K562 (cell line): ENCODE data around the gene MVK. TPM values are rescaled to one million over a fixed set of nuclear protein-coding genes. Genes with fewer than 3 reads are reported as not detected.

Experiments
- DDX20 ChIP-seq: fragments of 450-650 bp; IDR thresholded peaks from 2 replicates; pipeline ENCODE4 v1.6.1; 2016; ENCODE audit warnings: missing genetic modification characterization, low read depth, mild to moderate bottlenecking, missing compliant biosample characterization, moderate library complexity
- EGR1 ChIP-seq: fragments of 450-650 bp; conservative IDR thresholded peaks from 2 replicates; pipeline ENCODE4 v1.6.1; 2017; ENCODE audit warnings: mild to moderate bottlenecking
- GTF2E2 ChIP-seq: fragments of 200-800 bp; sonication (Bioruptor generic); IDR thresholded peaks from 2 replicates; pipeline ENCODE4 v1.6.1; 2016; ENCODE audit warnings: missing genetic modification characterization, missing compliant biosample characterization
- HDAC2 ChIP-seq: fragments of 450-650 bp; IDR thresholded peaks from 2 replicates; pipeline ENCODE4 v1.6.1; 2016; ENCODE audit warnings: mild to moderate bottlenecking
- HSF4 ChIP-seq: fragments of 250-450 bp; sonication (Bioruptor Pico); IDR thresholded peaks from 2 replicates; pipeline ENCODE4 v2.1.2; 2022; ENCODE audit warnings: mild to moderate bottlenecking, moderate library complexity, borderline replicate concordance
- ILF3 ChIP-seq: fragments of 450-650 bp; IDR thresholded peaks from 2 replicates; pipeline ENCODE4 v1.6.1; 2018; ENCODE audit warnings: antibody characterized with exemption, mild to moderate bottlenecking, moderate library complexity, borderline replicate concordance
- KHSRP ChIP-seq: fragments of 450-650 bp; IDR thresholded peaks from 2 replicates; pipeline ENCODE4 v1.6.1; 2017
- KLF6 ChIP-seq: fragments of 250-450 bp; sonication (Bioruptor Pico); IDR thresholded peaks from 2 replicates; pipeline ENCODE4 v1.4.0; 2020; ENCODE audit warnings: mild to moderate bottlenecking, moderate library complexity, borderline replicate concordance
- LARP7 ChIP-seq: fragments of 450-650 bp; IDR thresholded peaks from 2 replicates; pipeline ENCODE4 v1.6.1; 2016
- MBD2 ChIP-seq: sonication (generic); IDR thresholded peaks from 2 replicates; pipeline ENCODE4 v1.6.1; 2016; ENCODE audit warnings: low read depth, borderline replicate concordance
- NR2F6 ChIP-seq: fragments of 450-650 bp; formaldehyde crosslinking; IDR thresholded peaks from 2 replicates; pipeline ENCODE4 v1.4.0; 2020; ENCODE audit warnings: mild to moderate bottlenecking
- PYGO2 ChIP-seq: fragments of 450-650 bp; IDR thresholded peaks from 2 replicates; pipeline ENCODE4 v1.6.1; 2016; ENCODE audit warnings: mild to moderate bottlenecking, missing genetic modification characterization, moderate library complexity, missing compliant biosample characterization
- SUPT5H ChIP-seq: fragments of 450-650 bp; IDR thresholded peaks from 2 replicates; pipeline ENCODE4 v1.6.1; 2016
- TSC22D4 ChIP-seq: fragments of 450-650 bp; IDR thresholded peaks from 2 replicates; pipeline ENCODE4 v1.6.1; 2016; ENCODE audit warnings: missing genetic modification characterization, missing biosample characterization, control low read depth
- ZNF12 ChIP-seq: sonication (generic); formaldehyde crosslinking; IDR thresholded peaks from 2 replicates; pipeline ENCODE4 v1.4.0; 2020; ENCODE audit warnings: mild to moderate bottlenecking, missing genetic modification reagents
- ZNF584 ChIP-seq: fragments of 200-800 bp; sonication (Bioruptor generic); IDR thresholded peaks from 2 replicates; pipeline ENCODE4 v1.6.1; 2016; ENCODE audit warnings: low read depth, mild to moderate bottlenecking, missing genetic modification characterization, missing compliant biosample characterization
- polyA plus RNA-seq, 8 experiments: library from polyadenylated mRNA; depleted of rRNA in 4 of 8; stranded (reverse) in 5 of 8; unstranded in 3 of 8; fragments of >200 nt; fragmentation: Nextera tagmentation in 2 of 8; fragmentation: Illumina TruSeq in 1 of 8; extraction: Ambion mirVana in 2 of 8; extraction: Trizol in 1 of 8; gene quantifications; 2 replicates each; pipeline versions ENCODE4 v1.2.1 to v1.2.3, GENCODE V29; 2011 to 2014; ENCODE audit warnings: inconsistent platforms in 1 of 8, missing spikeins in 1 of 8
- total RNA-seq, 7 experiments: library from RNA; depleted of rRNA in 6 of 7; stranded (reverse); fragments of >200 nt in 6 of 7; fragmentation: Illumina TruSeq in 2 of 7; extraction: Trizol in 2 of 7; gene quantifications; 2 replicates each; pipeline versions ENCODE4 v1.2.1 to v1.2.3, GENCODE V29; 2011 to 2021; ENCODE audit warnings: low replicate concordance in 1 of 7
- TF ChIP-seq, protein P1 (sequence below): fragments of 450-650 bp; IDR thresholded peaks from 2 replicates; pipeline ENCODE4 v1.6.1; 2017; ENCODE audit warnings: antibody characterized with exemption, mild to moderate bottlenecking
- TF ChIP-seq, protein P2 (sequence below): sonication (generic); formaldehyde crosslinking; IDR thresholded peaks from 2 replicates; pipeline ENCODE4 v1.8.1; 2022; ENCODE audit warnings: missing genetic modification reagents
- TF ChIP-seq, protein P3 (sequence below): sonication (generic); formaldehyde crosslinking; IDR thresholded peaks from 2 replicates; pipeline ENCODE4 v1.5.0; 2020; ENCODE audit warnings: missing genetic modification reagents
- TF ChIP-seq, protein P4 (sequence below), 2 experiments: fragments of 450-650 bp; conservative IDR thresholded peaks; 2 replicates each; pipeline ENCODE4 v1.6.1; 2017; ENCODE audit warnings: mild to moderate bottlenecking in 2 of 2, moderate library complexity in 2 of 2
- TF ChIP-seq, protein P5 (sequence below): sonication (generic); formaldehyde crosslinking; IDR thresholded peaks from 2 replicates; pipeline ENCODE4 v1.8.0; 2022; ENCODE audit warnings: mild to moderate bottlenecking, low read depth, missing genetic modification reagents

MVK gene
- total and polyA plus RNA-seq, 9 of the 15 experiments (the other 6 are each of a cell fraction or from before 2014, with no cell fraction given), result 0.41 to 33.6 (median 18.8) TPM

DNA sequence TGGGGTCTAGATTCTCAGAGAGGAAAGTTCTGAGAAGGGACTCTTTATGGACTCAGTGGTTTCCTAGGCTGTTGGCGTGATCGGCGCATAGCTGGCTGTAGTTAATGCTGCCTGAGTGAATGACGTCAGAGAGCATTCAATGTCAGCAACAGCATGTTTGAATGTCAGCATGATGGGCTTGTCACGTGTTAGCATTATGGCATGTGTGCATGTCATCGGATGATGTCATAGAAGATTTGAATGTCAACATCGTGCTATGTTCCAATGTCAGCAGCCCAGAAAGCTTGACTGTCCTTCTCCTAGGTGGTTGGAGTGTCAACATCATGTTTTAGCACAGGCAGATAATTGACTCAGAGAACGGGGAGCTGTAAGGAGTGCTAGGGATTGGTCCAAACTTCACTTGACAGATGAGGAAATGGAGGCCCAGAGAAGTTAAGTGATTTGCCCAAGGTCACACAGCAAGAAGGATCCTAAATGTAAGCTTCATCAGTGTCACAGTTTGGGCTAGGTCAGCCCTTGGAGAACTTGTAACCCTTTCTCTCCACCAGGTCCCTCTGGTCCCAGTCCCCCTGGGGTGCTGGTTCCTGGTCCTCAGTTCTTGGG is 45.5 kb downstream of the MVK start (continued):
- TF ChIP-seq, protein P1, sequence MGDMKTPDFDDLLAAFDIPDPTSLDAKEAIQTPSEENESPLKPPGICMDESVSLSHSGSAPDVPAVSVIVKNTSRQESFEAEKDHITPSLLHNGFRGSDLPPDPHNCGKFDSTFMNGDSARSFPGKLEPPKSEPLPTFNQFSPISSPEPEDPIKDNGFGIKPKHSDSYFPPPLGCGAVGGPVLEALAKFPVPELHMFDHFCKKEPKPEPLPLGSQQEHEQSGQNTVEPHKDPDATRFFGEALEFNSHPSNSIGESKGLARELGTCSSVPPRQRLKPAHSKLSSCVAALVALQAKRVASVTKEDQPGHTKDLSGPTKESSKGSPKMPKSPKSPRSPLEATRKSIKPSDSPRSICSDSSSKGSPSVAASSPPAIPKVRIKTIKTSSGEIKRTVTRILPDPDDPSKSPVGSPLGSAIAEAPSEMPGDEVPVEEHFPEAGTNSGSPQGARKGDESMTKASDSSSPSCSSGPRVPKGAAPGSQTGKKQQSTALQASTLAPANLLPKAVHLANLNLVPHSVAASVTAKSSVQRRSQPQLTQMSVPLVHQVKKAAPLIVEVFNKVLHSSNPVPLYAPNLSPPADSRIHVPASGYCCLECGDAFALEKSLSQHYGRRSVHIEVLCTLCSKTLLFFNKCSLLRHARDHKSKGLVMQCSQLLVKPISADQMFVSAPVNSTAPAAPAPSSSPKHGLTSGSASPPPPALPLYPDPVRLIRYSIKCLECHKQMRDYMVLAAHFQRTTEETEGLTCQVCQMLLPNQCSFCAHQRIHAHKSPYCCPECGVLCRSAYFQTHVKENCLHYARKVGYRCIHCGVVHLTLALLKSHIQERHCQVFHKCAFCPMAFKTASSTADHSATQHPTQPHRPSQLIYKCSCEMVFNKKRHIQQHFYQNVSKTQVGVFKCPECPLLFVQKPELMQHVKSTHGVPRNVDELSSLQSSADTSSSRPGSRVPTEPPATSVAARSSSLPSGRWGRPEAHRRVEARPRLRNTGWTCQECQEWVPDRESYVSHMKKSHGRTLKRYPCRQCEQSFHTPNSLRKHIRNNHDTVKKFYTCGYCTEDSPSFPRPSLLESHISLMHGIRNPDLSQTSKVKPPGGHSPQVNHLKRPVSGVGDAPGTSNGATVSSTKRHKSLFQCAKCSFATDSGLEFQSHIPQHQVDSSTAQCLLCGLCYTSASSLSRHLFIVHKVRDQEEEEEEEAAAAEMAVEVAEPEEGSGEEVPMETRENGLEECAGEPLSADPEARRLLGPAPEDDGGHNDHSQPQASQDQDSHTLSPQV, result no peak
- TF ChIP-seq ILF3, result no peak
- TF ChIP-seq ZNF12 (CRISPR knock-in tag), result no peak
- TF ChIP-seq, protein P2, sequence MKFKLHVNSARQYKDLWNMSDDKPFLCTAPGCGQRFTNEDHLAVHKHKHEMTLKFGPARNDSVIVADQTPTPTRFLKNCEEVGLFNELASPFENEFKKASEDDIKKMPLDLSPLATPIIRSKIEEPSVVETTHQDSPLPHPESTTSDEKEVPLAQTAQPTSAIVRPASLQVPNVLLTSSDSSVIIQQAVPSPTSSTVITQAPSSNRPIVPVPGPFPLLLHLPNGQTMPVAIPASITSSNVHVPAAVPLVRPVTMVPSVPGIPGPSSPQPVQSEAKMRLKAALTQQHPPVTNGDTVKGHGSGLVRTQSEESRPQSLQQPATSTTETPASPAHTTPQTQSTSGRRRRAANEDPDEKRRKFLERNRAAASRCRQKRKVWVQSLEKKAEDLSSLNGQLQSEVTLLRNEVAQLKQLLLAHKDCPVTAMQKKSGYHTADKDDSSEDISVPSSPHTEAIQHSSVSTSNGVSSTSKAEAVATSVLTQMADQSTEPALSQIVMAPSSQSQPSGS (CRISPR knock-in tag), result peak; percentile 32; the same call in 1 of the 2 replicates
- no peak for TF ChIP-seq KLF6 (CRISPR knock-in tag)
- no peak for TF ChIP-seq MBD2
- no peak for TF ChIP-seq DDX20 (tag)
- peak; percentile 37; the same call in 1 of the 2 replicates for TF ChIP-seq KHSRP
- TF ChIP-seq NR2F6 (CRISPR knock-in tag), result no peak
- no peak for TF ChIP-seq PYGO2 (tag)
- TF ChIP-seq HSF4, result no peak
- TF ChIP-seq EGR1, result no peak
- no peak for TF ChIP-seq TSC22D4 (tag)
- TF ChIP-seq SUPT5H, result no peak
- TF ChIP-seq, protein P3, sequence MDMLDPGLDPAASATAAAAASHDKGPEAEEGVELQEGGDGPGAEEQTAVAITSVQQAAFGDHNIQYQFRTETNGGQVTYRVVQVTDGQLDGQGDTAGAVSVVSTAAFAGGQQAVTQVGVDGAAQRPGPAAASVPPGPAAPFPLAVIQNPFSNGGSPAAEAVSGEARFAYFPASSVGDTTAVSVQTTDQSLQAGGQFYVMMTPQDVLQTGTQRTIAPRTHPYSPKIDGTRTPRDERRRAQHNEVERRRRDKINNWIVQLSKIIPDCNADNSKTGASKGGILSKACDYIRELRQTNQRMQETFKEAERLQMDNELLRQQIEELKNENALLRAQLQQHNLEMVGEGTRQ, result peak; percentile 23; the same call in 1 of the 2 replicates
- TF ChIP-seq, protein P4, sequence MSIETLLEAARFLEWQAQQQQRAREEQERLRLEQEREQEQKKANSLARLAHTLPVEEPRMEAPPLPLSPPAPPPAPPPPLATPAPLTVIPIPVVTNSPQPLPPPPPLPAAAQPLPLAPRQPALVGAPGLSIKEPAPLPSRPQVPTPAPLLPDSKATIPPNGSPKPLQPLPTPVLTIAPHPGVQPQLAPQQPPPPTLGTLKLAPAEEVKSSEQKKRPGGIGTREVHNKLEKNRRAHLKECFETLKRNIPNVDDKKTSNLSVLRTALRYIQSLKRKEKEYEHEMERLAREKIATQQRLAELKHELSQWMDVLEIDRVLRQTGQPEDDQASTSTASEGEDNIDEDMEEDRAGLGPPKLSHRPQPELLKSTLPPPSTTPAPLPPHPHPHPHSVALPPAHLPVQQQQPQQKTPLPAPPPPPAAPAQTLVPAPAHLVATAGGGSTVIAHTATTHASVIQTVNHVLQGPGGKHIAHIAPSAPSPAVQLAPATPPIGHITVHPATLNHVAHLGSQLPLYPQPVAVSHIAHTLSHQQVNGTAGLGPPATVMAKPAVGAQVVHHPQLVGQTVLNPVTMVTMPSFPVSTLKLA (conservative IDR thresholded peaks at IDR 0.05), result peak; percentile 41 to 62
- no peak for TF ChIP-seq HDAC2
- TF ChIP-seq ZNF584, result no peak
- TF ChIP-seq LARP7, result no peak
- TF ChIP-seq, protein P5, sequence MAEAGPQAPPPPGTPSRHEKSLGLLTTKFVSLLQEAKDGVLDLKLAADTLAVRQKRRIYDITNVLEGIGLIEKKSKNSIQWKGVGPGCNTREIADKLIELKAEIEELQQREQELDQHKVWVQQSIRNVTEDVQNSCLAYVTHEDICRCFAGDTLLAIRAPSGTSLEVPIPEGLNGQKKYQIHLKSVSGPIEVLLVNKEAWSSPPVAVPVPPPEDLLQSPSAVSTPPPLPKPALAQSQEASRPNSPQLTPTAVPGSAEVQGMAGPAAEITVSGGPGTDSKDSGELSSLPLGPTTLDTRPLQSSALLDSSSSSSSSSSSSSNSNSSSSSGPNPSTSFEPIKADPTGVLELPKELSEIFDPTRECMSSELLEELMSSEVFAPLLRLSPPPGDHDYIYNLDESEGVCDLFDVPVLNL (CRISPR knock-in tag), result no peak
- no peak for TF ChIP-seq GTF2E2 (tag)
